T1000 (cell line): ENCODE results near the gene RDH16.
"Not testable (repeated sequence)": the region's sequence is repeated elsewhere in the genome, so short reads cannot be mapped to it uniquely, and the experiment has no call there.

Experiments used
- DNase-seq: peaks from one replicate; lab custom pipeline; 2025; ENCODE audit warnings: mixed read lengths; lab: John Stamatoyannopoulos, UW

The RDH16 gene

GRCh38 chr12:56988207-56988739, 30.9 kb upstream of the RDH16 start:
- DNase-seq = no peak

GRCh38 chr12:56987551-56988053, 30.2 kb upstream of the RDH16 start:
- peak; percentile 72 for DNase-seq

GRCh38 chr12:56987011-56987410, 29.6 kb upstream of the RDH16 start:
- no peak for DNase-seq

GRCh38 chr12:56985714-56986113, 28.3 kb upstream of the RDH16 start:
- DNase-seq = peak; percentile 30

- DNase-seq = no peak
These were observed 26.0 kb upstream of the RDH16 start for GRCh38 chr12:56983386-56983785.

GRCh38 chr12:56982578-56983236, 25.3 kb upstream of the RDH16 start:
- not testable (repeated sequence) for DNase-seq

- no peak for DNase-seq
These were observed 23.6 kb upstream of the RDH16 start for GRCh38 chr12:56980941-56981530.

GRCh38 chr12:56980268-56980667, 22.9 kb upstream of the RDH16 start:
- no peak for DNase-seq

- DNase-seq = no peak
These were observed 22.2 kb upstream of the RDH16 start for GRCh38 chr12:56979628-56980027.

- DNase-seq = no peak
These were observed 21.2 kb upstream of the RDH16 start for GRCh38 chr12:56978397-56979138.

GRCh38 chr12:56977361-56977760, 20.0 kb upstream of the RDH16 start:
- not testable (repeated sequence) for DNase-seq

GRCh38 chr12:56974224-56974623, 16.8 kb upstream of the RDH16 start:
- not testable (repeated sequence) for DNase-seq

- not testable (repeated sequence) for DNase-seq
These were observed 11.5 kb upstream of the RDH16 start for GRCh38 chr12:56968910-56969309.

- DNase-seq = not testable (repeated sequence)
These were observed 8.7 kb upstream of the RDH16 start for GRCh38 chr12:56965997-56966642.

GRCh38 chr12:56965124-56965523, 7.7 kb upstream of the RDH16 start:
- DNase-seq = not testable (repeated sequence)

- DNase-seq = not testable (repeated sequence)
These were observed 6.1 kb upstream of the RDH16 start for GRCh38 chr12:56963557-56963956.

- DNase-seq = not testable (repeated sequence)
These were observed 4.8 kb upstream of the RDH16 start for GRCh38 chr12:56962247-56962646.

- no peak for DNase-seq
These were observed 1.0 kb upstream of the RDH16 start for GRCh38 chr12:56958422-56958821.

GRCh38 chr12:56955631-56956256, 1.7 kb downstream of the RDH16 start:
- no peak for DNase-seq

- DNase-seq = no peak
These were observed 2.5 kb downstream of the RDH16 start for GRCh38 chr12:56954958-56955355.
